A549 (cell line): ENCODE measurements around the gene ACBD6.

Source experiments
- CBX2 ChIP-seq: fragments of 200-600 bp; sonication (generic); IDR thresholded peaks from 2 replicates; pipeline ENCODE4 v1.6.1; 2016; ENCODE audit warnings: low read depth, mild to moderate bottlenecking, borderline replicate concordance
- CTCF ChIP-seq: fragments of >200 bp; sonication (Bioruptor Twin); formaldehyde crosslinking; IDR thresholded peaks from 3 replicates; pipeline ENCODE4 v1.5.1; 2016
- EP300 ChIP-seq, 2 experiments: fragments of >200 bp; sonication (Bioruptor Twin); formaldehyde crosslinking; IDR thresholded peaks; 2 replicates in 1 of 2; 3 replicates in 1 of 2; pipeline ENCODE4 v1.6.1; 2016 to 2017
- FOSL2 ChIP-seq, 2 experiments: fragments of 450-650 bp in 1 of 2; fragments of >200 bp in 1 of 2; sonication (Bioruptor Twin) in 1 of 2; formaldehyde crosslinking; IDR thresholded peaks; 2 replicates each; pipeline versions ENCODE4 v1.5.0 to v1.6.1; 2016 to 2020; ENCODE audit warnings: mild to moderate bottlenecking in 1 of 2, moderate library complexity in 1 of 2
- POLR2A ChIP-seq: IDR thresholded peaks from 2 replicates; pipeline ENCODE4 v1.6.1; 2012; ENCODE audit warnings: mild to moderate bottlenecking, low read length
- POLR2AphosphoS2 ChIP-seq: conservative IDR thresholded peaks from 2 replicates; pipeline ENCODE4 v1.6.1; 2012; ENCODE audit warnings: low read length, improper control_type of control experiment, inconsistent platforms
- RAD21 ChIP-seq, 2 experiments: fragments of >200 bp in 1 of 2; sonication (Bioruptor Twin) in 1 of 2; formaldehyde crosslinking in 1 of 2; IDR thresholded peaks in 1 of 2; conservative IDR thresholded peaks in 1 of 2; 2 replicates in 1 of 2; 3 replicates in 1 of 2; pipeline ENCODE4 v1.6.1; 2012 to 2018; ENCODE audit warnings: inconsistent platforms in 1 of 2
- SMC3 ChIP-seq: fragments of >200 bp; sonication (Bioruptor Twin); formaldehyde crosslinking; IDR thresholded peaks from 3 replicates; pipeline ENCODE4 v1.6.1; 2018; ENCODE audit warnings: inconsistent platforms
- ZC3H11A ChIP-seq: fragments of 450-650 bp; IDR thresholded peaks from 2 replicates; pipeline ENCODE4 v1.6.1; 2014; ENCODE audit warnings: antibody characterized with exemption, mild to moderate bottlenecking

- no peak for TF ChIP-seq SMC3
- no peak for TF ChIP-seq RAD21 (conservative IDR thresholded peaks at IDR 0.05 in 1 of 2, IDR thresholded peaks at IDR 0.05 in 1 of 2)
- TF ChIP-seq FOSL2 (IDR thresholded peaks at IDR 0.05): no peak
- no peak for TF ChIP-seq FOSL2 (CRISPR knock-in tag; IDR thresholded peaks at IDR 0.05)
- no peak for TF ChIP-seq CTCF
- no peak for TF ChIP-seq POLR2A
- no peak for TF ChIP-seq CBX2
- TF ChIP-seq EP300 (IDR thresholded peaks at IDR 0.05): no peak
- TF ChIP-seq ZC3H11A: no peak
- no peak for TF ChIP-seq POLR2AphosphoS2
These were observed 149.8 kb downstream of the ACBD6 start for GRCh38 chr1:180352588-180352987.
